Epithelial cell of proximal tubule (primary cell): ENCODE measurements around the gene IRS2. TPM values are rescaled to one million over a fixed set of nuclear protein-coding genes. Genes with fewer than 3 reads are reported as not detected.

Experiments
- DNase-seq: peaks from one replicate; pipeline ENCODE4 v3.0.0-alpha.2; 2011; ENCODE audit warnings: low read depth
- H3K4me3 ChIP-seq: 2 replicates; pipeline ENCODE4 v1.5.1; 2011; ENCODE audit warnings: low read depth, mild to moderate bottlenecking, low read length
- total RNA-seq: library from RNA; depleted of rRNA; stranded (reverse); fragments of >200 nt; gene quantifications from 2 replicates; pipeline ENCODE4 v1.2.3, GENCODE V29; 2015
- TF ChIP-seq, protein P1 (sequence below): conservative IDR thresholded peaks from 2 replicates; pipeline ENCODE4 v1.5.1; 2012; ENCODE audit warnings: low read depth, mild to moderate bottlenecking, low read length

Gene IRS2
- total RNA-seq, 1 donor from 2014 or later, result 14.0 TPM

- TF ChIP-seq, protein P1, sequence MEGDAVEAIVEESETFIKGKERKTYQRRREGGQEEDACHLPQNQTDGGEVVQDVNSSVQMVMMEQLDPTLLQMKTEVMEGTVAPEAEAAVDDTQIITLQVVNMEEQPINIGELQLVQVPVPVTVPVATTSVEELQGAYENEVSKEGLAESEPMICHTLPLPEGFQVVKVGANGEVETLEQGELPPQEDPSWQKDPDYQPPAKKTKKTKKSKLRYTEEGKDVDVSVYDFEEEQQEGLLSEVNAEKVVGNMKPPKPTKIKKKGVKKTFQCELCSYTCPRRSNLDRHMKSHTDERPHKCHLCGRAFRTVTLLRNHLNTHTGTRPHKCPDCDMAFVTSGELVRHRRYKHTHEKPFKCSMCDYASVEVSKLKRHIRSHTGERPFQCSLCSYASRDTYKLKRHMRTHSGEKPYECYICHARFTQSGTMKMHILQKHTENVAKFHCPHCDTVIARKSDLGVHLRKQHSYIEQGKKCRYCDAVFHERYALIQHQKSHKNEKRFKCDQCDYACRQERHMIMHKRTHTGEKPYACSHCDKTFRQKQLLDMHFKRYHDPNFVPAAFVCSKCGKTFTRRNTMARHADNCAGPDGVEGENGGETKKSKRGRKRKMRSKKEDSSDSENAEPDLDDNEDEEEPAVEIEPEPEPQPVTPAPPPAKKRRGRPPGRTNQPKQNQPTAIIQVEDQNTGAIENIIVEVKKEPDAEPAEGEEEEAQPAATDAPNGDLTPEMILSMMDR, result no peak
- no peak overlapping the region for H3K4me3 ChIP-seq
- no peak for DNase-seq
Measured at GRCh38 chr13:109707742-109708617, 78.4 kb downstream of the IRS2 start.

DNA sequence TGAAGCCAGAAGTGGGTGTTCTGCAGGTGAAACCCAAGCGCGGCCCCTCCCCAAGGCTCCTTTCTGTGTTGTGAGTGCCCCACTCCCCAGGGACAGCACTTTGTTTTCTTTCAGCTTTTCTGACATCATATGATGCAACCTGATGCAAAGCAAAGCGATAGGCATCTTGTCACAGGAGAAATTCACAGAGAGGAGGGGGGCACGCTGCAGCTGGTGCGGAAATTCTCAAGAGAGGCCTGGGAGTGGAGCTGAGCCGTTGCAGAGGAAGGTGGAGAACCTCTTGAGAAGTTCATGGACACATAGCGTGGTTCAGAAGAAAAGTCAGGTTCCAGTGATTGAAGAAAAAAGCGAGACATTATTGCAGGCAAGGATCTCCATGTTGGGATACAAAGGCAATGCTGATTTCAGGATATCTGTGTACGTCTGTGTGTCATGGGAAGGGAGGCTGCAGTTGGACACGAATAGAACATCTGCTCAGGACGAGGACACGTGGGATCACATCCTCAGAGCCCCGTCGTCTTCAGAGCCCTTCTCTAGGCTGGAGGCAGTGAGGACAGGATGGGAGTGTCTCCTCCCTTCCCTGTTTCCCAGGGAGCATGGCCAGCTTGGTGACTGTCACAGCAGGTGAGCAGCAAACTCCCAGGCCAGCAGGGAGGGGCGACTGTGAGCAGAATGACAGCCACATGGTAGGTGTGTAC, 79.2 kb downstream of the IRS2 start:
- H3K4me3 ChIP-seq, result no peak overlapping the region
- no peak for DNase-seq
- TF ChIP-seq, protein P1, result no peak

DNA sequence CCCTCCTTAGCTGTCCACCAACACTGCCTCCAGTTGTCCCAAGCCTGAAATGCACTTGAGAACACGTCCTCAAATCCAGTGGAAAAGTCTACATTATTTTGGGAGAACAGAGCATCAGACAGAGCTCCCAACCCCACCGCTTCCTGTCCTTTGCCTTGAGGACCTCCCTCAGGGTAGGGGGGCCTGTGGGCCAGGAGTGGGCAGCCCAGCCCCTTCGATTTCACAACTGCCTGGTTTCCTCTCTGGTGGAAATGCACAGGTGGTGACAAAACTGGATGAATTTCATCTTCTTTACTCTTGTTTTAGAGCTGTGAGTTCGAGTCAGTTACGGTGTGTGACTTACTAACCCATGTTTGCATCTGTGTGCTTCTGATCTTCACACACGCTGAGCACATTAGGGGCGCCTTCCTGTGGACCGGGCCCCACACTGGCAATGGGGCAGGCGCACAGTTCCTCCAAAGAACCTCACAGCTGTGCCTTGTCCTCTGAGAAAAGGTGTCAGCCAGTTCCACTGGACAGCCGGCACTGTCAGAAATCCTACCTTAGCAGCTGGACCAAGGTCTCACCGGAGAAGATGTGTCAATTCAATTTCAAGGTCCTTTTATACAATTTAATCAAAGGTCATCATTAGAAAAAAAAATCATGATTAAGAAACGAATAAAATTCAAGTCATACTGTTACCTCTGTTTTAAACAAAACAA, 80.2 kb downstream of the IRS2 start:
- TF ChIP-seq, protein P1, result no peak
- H3K4me3 ChIP-seq, result no peak overlapping the region
- no peak for DNase-seq

GRCh38 chr13:109704771-109705635, 81.4 kb downstream of the IRS2 start:
- TF ChIP-seq, protein P1, result no peak
- DNase-seq, result no peak
- H3K4me3 ChIP-seq, result no peak overlapping the region

DNA sequence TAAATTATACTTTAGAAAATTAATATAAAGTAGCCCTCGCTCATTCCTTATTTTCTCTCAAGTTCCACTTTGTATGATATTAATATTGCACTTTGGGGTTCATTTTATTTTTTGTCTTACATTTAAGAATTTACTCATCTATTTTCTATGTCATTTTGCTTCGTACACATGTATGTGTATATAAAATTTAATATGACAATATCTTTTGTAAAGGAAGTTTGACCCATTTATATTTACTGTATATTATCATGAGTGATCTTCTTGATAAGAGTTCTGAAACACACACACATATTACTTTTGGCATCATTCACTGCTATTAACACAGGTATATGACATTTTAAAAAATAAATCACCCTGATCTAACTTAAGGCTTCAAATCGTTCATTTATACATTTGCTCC, 83.1 kb downstream of the IRS2 start:
- TF ChIP-seq, protein P1, result no peak
- H3K4me3 ChIP-seq, result no peak overlapping the region
- no peak for DNase-seq
